ENCODE results near the gene FIGN. TPM values are rescaled to one million over a fixed set of nuclear protein-coding genes. Genes with fewer than 3 reads are reported as not detected.

Gene FIGN
- total RNA-seq, 1 experiment from 2014 or later, result not detected

GRCh38 chr2:163580757-163581156 lies 155.1 kb downstream of the FIGN start:
- ChIA-PET CTCF (no interaction called here), POLR2A (no interaction called here)
- H3K4me3 ChIP-seq (ENCODE audit: low read depth, low read length), result no peak overlapping the region
- Mint-ChIP-seq H3K27me3 (ENCODE audit: insufficient read depth, unreplicated experiment) (no peaks in the 10 kb centered on the region), H3K27ac (ENCODE audit: unreplicated experiment) (no peak overlapping the region), H3K4me3 (ENCODE audit: unreplicated experiment) (no peak overlapping the region), H3K4me1 (ENCODE audit: low read depth, unreplicated experiment) (no peaks in the 10 kb centered on the region), H3K9me3 (ENCODE audit: unreplicated experiment) (peaks cover 12% of the 10 kb centered on the region), H3K36me3 (ENCODE audit: insufficient read depth, unreplicated experiment) (no peaks in the 10 kb centered on the region)
- no peaks in the 10 kb centered on the region for H3K9me3 ChIP-seq
- BruUV-seq (replicated peaks), result no TSS peak
- no peaks in the 10 kb centered on the region for H3K4me1 ChIP-seq
- TF ChIP-seq CTCF (IDR thresholded peaks at IDR 0.05; ENCODE audit: insufficient read depth in 1 of 2, low read depth in 1 of 2, low read length in 1 of 2, severe bottlenecking in 1 of 2, unreplicated experiment in 1 of 2), result no peak
- no peaks in the 10 kb centered on the region for H3K36me3 ChIP-seq (ENCODE audit: control insufficient read depth, insufficient read depth, low read length)
- no peaks in the 10 kb centered on the region for H3K27me3 ChIP-seq (replicated peaks; ENCODE audit: control insufficient read depth, insufficient read depth, low read length)
- intact Hi-C loops (cut with micrococcal nuclease; ENCODE audit: unreplicated experiment), result loop anchor here (1.0 kb wide), 1 partner anchor 474 kb away; no protein-coding TSS in a partner anchor
- no peak for DNase-seq

- Mint-ChIP-seq H3K27me3 (ENCODE audit: insufficient read depth, unreplicated experiment) (no peaks in the 10 kb centered on the region), H3K36me3 (ENCODE audit: insufficient read depth, unreplicated experiment) (no peaks in the 10 kb centered on the region), H3K27ac (ENCODE audit: unreplicated experiment) (no peak overlapping the region), H3K9me3 (ENCODE audit: unreplicated experiment) (peaks cover 12% of the 10 kb centered on the region), H3K4me3 (ENCODE audit: unreplicated experiment) (no peak overlapping the region), H3K4me1 (ENCODE audit: low read depth, unreplicated experiment) (peaks cover 13% of the 10 kb centered on the region)
- Histone ChIP-seq H3K4me1 (peaks cover 9% of the 10 kb centered on the region), H3K27me3 (replicated peaks; ENCODE audit: control insufficient read depth, insufficient read depth, low read length) (no peaks in the 10 kb centered on the region), H3K9me3 (no peaks in the 10 kb centered on the region), H3K36me3 (ENCODE audit: control insufficient read depth, insufficient read depth, low read length) (no peaks in the 10 kb centered on the region), H3K4me3 (ENCODE audit: low read depth, low read length) (no peak overlapping the region)
- TF ChIP-seq CTCF (IDR thresholded peaks at IDR 0.05; ENCODE audit: insufficient read depth in 1 of 2, low read depth in 1 of 2, low read length in 1 of 2, severe bottlenecking in 1 of 2, unreplicated experiment in 1 of 2), result no peak
- BruUV-seq (replicated peaks), result no TSS peak
- no peak for DNase-seq
- POLR2A ChIA-PET, result no interaction called here
- CTCF ChIA-PET, result no interaction called here
- intact Hi-C loops (cut with micrococcal nuclease; ENCODE audit: unreplicated experiment), result no loop called here
These were observed 161.5 kb downstream of the FIGN start for GRCh38 chr2:163574309-163574708.

DNA sequence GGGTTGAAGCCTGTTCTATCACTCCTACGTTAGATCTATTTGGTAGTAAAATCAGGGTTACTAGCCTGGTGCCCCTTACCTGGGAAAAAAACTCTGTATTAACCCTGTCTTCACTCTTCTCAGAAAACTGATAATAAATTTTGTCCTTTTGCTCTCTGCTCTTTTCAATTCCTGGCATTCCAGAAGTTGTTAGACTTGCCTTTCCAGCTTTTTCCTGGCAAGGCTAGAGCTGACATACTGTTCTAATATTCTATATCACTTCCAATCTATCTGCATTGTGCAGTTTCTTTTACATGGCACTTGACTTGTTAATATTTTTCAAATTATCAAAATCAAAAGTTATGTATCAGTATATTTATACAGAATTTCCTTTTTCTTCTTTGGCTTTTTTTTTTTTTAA lies 162.2 kb downstream of the FIGN start:
- Mint-ChIP-seq H3K27me3 (ENCODE audit: insufficient read depth, unreplicated experiment) (no peaks in the 10 kb centered on the region), H3K9me3 (ENCODE audit: unreplicated experiment) (peaks cover 12% of the 10 kb centered on the region), H3K4me1 (ENCODE audit: low read depth, unreplicated experiment) (peaks cover 13% of the 10 kb centered on the region), H3K4me3 (ENCODE audit: unreplicated experiment) (no peak overlapping the region), H3K36me3 (ENCODE audit: insufficient read depth, unreplicated experiment) (no peaks in the 10 kb centered on the region), H3K27ac (ENCODE audit: unreplicated experiment) (no peak overlapping the region)
- no TSS peak for BruUV-seq (replicated peaks)
- Histone ChIP-seq H3K27me3 (replicated peaks; ENCODE audit: control insufficient read depth, insufficient read depth, low read length) (no peaks in the 10 kb centered on the region), H3K36me3 (ENCODE audit: control insufficient read depth, insufficient read depth, low read length) (no peaks in the 10 kb centered on the region), H3K4me1 (peaks cover 9% of the 10 kb centered on the region), H3K9me3 (no peaks in the 10 kb centered on the region), H3K4me3 (ENCODE audit: low read depth, low read length) (no peak overlapping the region)
- ChIA-PET CTCF (interaction anchor here (0.7 kb wide), 1 partner anchor 102 kb away, joined by 3 read pairs; no protein-coding TSS in a partner anchor), POLR2A (no interaction called here)
- intact Hi-C loops (cut with micrococcal nuclease; ENCODE audit: unreplicated experiment), result no loop called here
- TF ChIP-seq CTCF (IDR thresholded peaks at IDR 0.05; ENCODE audit: insufficient read depth in 1 of 2, low read depth in 1 of 2, low read length in 1 of 2, severe bottlenecking in 1 of 2, unreplicated experiment in 1 of 2), result no peak
- DNase-seq, result peak in 1 of 2 experiments; percentile 27
